HUES64 (cell line): Measurements from ENCODE around the gene IZUMO1. TPM values are rescaled to one million over a fixed set of nuclear protein-coding genes. Genes with fewer than 3 reads are reported as not detected.
"Not testable (repeated sequence)": the region's sequence is repeated elsewhere in the genome, so short reads cannot be mapped to it uniquely, and the experiment has no call there.

Experiments
- H3K27ac ChIP-seq: 2 replicates; pipeline ENCODE4 v1.7.0; 2013; ENCODE audit warnings: low read depth, low read length, inconsistent platforms
- H3K27me3 ChIP-seq: 2 replicates; pipeline ENCODE4 v1.6.1; 2013; ENCODE audit warnings: mild to moderate bottlenecking, low read length; ENCODE audit not compliant: insufficient read depth
- H3K36me3 ChIP-seq: 2 replicates; pipeline ENCODE4 v1.6.1; 2013; ENCODE audit warnings: mild to moderate bottlenecking, low read length; ENCODE audit not compliant: insufficient read depth
- H3K4me1 ChIP-seq: 2 replicates; pipeline ENCODE4 v1.6.1; 2013; ENCODE audit warnings: mild to moderate bottlenecking, low read length, moderate library complexity; ENCODE audit not compliant: insufficient read depth
- H3K4me3 ChIP-seq: 2 replicates; pipeline ENCODE4 v1.5.1; 2013; ENCODE audit warnings: mild to moderate bottlenecking, low read length, moderate library complexity
- H3K9ac ChIP-seq: 2 replicates; pipeline ENCODE4 v1.6.1; 2013; ENCODE audit warnings: mild to moderate bottlenecking, low read depth, low read length
- H3K9me3 ChIP-seq: 2 replicates; pipeline ENCODE4 v1.6.1; 2013; ENCODE audit warnings: low read depth, low read length; ENCODE audit not compliant: insufficient read depth
- WGBS: fragments of 150-250, 120-280 bp; methylation state at CpG from one replicate; pipeline ENCODE4 v1.1.7; 2013; ENCODE audit warnings: missing lambda C conversion rate; 5-methylcytosine and 5-hydroxymethylcytosine counted together
- polyA plus RNA-seq, 2 experiments: library from polyadenylated mRNA; stranded (reverse); fragments of 50-300 nt; gene quantifications; one replicate each; pipeline ENCODE4 v1.2.3, GENCODE V29; 2013

IZUMO1 gene
- polyA plus RNA-seq (2013, experiment 1 of 2) = 0.55 TPM
- polyA plus RNA-seq (2013, experiment 2 of 2) = not detected

DNA sequence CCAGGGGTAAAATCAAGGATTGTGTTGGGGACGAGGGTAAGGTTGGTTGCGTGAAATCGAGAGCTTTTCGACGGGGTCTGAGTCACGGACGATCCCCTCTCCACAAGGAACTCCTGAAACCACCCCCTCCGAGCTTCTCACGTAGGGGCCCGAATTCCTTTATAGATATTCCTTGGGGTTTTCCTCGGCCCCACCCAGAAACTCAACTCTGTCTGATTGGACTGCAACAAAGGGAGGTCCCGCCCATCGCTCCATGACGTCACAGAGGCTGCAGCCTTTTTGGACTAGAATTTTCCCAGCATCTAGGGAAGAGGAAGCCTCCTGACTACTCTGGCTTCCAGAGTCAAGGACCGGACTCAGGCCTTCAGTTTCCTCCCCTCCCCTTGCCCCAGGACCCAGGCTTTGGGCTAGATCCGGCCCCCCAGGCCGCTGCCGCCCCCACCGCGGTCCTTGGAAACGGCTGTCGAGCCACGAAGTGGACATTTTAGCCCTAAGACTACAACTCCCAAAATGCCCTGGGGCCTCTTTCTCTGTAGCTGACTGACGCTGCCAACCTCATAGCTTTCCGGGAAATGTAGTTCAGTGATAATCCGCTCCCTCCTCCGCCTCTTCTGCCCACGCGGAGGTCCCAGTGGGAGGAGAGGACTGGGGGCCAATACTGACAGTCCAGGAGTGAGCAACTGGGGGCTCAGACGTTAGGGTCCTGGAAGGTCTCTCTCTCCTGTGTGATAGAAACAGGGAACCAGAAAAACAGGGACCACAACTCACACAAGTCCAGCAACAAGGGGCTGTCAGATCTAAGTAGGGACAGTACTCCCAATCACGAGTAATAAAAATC, at the start of gene IZUMO1:
Gene IZUMO1 (minus strand): TSS at position 172 of the 838 bp plus-strand sequence. CDS start 1,050 bp downstream, outside the sequence.
- 5% methylated on average over 31 of the region's 31 CpGs for WGBS
- peaks cover 3% of the 10 kb centered on the region; the same call in 1 of the 2 replicates for H3K4me1 ChIP-seq
- H3K27me3 ChIP-seq = no peaks in the 10 kb centered on the region
- peaks cover 24% of the 10 kb centered on the region for H3K36me3 ChIP-seq
- peak within 1 kb of the TSS; percentile 41; the same call in 1 of the 2 replicates for H3K9ac ChIP-seq
- no peaks in the 10 kb centered on the region for H3K9me3 ChIP-seq
- peak within 1 kb of the TSS; percentile 84 for H3K27ac ChIP-seq
- peak within 1 kb of the TSS; percentile 70 for H3K4me3 ChIP-seq

DNA sequence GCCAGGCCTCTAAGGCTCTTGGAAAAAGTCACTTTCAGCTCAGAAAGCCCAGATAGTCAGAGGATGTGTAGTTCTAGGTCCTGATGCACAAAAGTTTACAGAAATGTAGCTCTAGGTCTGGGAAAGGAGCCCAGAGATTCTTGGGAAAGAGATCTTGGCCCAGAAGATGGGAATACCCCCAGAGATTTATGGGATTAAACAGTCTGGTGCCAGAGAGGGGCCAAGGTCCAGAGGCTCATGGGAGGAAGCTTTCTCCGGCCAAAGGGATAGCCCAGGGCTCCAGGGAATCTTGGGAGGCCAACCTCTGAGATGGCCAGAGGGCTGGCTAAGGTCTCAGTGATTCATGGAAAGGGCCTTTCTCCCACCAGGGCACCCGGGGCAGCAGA, 49.0 kb upstream of the IZUMO1 start:
- Histone ChIP-seq H3K9me3 (no peaks in the 10 kb centered on the region), H3K4me3 (peak overlapping the region; percentile 82; the same call in 1 of the 2 replicates), H3K27ac (peak overlapping the region; percentile 30; the same call in 1 of the 2 replicates), H3K4me1 (peaks cover 11% of the 10 kb centered on the region), H3K36me3 (no peaks in the 10 kb centered on the region), H3K27me3 (no peaks in the 10 kb centered on the region), H3K9ac (no peak overlapping the region)
- 75% methylated on average over 2 of the region's 2 CpGs for WGBS

DNA sequence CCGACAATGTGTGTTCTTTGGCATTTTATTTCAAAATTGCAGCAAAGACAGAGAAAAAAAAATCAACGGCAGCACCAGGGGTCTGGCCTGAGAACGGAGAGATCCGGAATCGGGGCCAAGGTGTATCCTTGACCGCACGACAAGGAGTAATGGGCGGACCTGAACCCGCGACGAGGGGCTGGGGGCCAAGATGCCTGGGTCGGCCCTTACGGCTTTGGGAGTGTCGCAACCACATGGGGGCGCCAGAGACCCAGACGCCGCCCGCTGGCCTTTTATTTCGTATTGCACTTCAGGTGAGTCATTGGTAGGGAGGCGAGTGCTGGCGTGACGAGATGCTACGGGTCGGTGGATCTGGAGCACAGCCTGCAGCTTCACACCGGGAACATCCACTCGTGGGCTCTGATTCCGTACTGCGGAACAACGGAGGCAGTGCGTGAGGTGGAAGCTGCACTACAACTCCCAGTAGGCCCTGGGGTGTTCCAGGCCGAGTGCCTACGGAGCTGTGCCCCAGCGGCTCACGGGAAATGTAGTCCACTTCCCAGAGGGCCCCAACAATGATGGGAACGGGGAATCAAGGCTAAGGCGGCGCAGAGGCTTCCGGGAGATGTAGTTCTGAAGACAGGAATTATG, 48.5 kb upstream of the IZUMO1 start:
- Histone ChIP-seq H3K9ac (peak overlapping the region; percentile 70), H3K4me3 (peak overlapping the region; percentile 82), H3K4me1 (peaks cover 11% of the 10 kb centered on the region), H3K9me3 (no peaks in the 10 kb centered on the region), H3K27ac (peak overlapping the region; percentile 73), H3K27me3 (no peaks in the 10 kb centered on the region), H3K36me3 (no peaks in the 10 kb centered on the region)
- WGBS = 3% methylated on average over 38 of the region's 38 CpGs

DNA sequence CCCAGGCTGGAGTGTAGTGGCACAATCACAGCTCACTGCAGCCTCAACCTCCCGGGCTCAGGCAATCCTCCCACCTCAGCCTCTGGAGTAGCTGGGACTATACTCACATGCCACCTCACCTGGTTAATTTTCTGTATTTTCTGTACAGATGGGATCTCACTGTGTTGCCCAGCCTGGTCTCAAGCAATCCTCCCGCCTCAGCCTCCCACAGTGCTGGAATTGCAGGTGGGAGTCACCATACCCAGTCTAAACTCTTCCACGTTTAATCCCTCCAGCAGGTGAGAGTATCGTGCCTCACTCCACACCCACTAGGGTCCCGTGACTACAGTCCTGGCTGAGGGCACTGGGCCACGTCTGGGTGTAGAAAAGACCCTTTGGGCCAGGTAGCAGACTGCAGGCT, 47.6 kb upstream of the IZUMO1 start:
- H3K27me3 ChIP-seq = no peaks in the 10 kb centered on the region
- H3K4me1 ChIP-seq = peaks cover 6% of the 10 kb centered on the region
- no peak overlapping the region for H3K27ac ChIP-seq
- H3K9ac ChIP-seq = no peak overlapping the region
- no peaks in the 10 kb centered on the region for H3K36me3 ChIP-seq
- 95% methylated on average over 6 of the region's 6 CpGs for WGBS
- H3K4me3 ChIP-seq = no peak overlapping the region
- no peaks in the 10 kb centered on the region for H3K9me3 ChIP-seq

DNA sequence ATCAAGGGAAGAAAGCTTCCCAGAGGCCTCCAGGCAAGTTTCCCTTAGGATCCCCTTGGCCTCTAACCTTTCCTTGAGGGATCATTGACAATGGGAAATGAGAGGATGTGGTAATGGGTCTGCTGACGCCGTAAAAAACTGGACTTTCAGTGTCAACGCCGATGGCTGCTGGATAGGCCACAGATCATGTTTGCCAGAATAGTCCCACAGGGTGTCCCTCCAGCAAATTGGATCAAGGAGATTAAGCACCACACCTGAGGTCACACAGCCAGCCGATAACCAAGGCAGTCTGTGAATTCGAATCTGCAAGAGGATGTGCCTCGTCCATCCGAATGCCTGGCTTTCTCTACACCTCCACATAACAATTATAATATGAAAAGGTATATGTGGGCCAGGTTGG, 46.6 kb upstream of the IZUMO1 start:
- H3K27me3 ChIP-seq = no peaks in the 10 kb centered on the region
- WGBS = 85% methylated on average over 8 of the region's 8 CpGs
- no peaks in the 10 kb centered on the region for H3K4me1 ChIP-seq
- H3K27ac ChIP-seq = no peak overlapping the region
- no peak overlapping the region for H3K4me3 ChIP-seq
- no peaks in the 10 kb centered on the region for H3K36me3 ChIP-seq
- no peaks in the 10 kb centered on the region for H3K9me3 ChIP-seq
- H3K9ac ChIP-seq = no peak overlapping the region

DNA sequence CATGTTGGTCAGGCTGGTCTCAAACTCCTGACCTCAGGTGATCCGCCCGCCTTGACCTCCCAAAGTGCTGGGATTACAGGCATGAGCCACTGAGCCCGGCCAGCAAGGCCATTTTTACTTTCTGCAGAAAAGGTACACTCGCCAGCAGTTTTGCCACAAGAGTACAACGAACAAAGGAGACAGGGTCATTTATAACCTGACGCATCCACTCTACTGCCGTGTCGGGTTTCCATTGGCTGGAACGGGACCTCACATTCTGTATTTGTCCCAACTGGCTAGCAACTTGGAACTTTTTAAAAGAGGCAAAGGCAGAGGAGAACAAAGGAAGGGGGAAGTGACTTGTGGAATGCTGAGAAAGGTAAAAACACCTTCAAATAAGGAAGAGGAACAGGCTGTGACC, 40.6 kb upstream of the IZUMO1 start:
- not testable (repeated sequence) for H3K27me3 ChIP-seq, H3K27ac ChIP-seq, H3K9ac ChIP-seq, H3K4me3 ChIP-seq, H3K4me1 ChIP-seq, H3K9me3 ChIP-seq, H3K36me3 ChIP-seq
- WGBS = 91% methylated on average over 9 of the region's 9 CpGs

DNA sequence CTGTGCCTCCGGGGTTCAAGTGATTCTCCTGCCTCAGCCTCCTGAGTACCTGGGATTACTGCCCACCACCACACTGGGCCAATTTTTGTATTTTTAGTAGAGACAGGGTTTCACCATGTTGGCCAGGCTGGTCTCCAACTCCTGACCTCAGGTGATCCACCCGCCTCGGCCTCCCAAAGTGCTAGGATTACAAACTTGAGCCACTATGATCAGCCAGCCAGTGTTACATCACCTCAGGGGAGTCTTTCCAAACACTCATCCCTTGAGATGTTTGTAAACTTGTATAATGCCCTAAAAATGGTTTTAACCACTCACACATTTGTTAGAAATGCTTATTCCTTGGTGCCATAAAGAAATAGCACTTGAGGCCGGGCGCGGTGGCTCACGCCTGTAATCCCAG, 39.7 kb upstream of the IZUMO1 start:
- not testable (repeated sequence) for H3K36me3 ChIP-seq, H3K27me3 ChIP-seq, H3K27ac ChIP-seq, H3K4me3 ChIP-seq, H3K4me1 ChIP-seq, H3K9ac ChIP-seq, H3K9me3 ChIP-seq
- whole genome bisulfite sequencing = 94% methylated on average over 7 of the region's 7 CpGs

DNA sequence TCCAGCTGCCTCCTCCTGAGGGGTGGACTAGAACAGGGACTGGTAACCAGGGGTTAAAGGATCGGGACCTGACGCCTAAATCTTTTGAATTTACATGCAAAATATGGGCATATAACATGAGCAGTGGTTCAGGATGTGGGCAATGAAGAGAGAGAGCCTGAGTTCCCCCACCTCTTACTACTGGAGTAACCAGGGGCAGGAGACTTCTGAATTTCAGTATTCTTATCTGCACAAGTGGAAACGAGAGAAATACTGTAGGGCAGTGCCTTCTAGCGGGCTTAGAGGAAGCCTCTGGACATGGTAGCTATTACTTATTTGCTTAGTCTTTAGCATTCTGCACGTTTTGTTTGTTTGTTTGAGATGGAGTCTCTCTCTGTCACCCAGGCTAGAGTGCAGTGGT, 37.8 kb upstream of the IZUMO1 start:
- peaks cover 4% of the 10 kb centered on the region for H3K4me1 ChIP-seq
- H3K27ac ChIP-seq = no peak overlapping the region
- H3K9ac ChIP-seq = no peak overlapping the region
- no peaks in the 10 kb centered on the region for H3K36me3 ChIP-seq
- WGBS = 83% methylated on average over 5 of the region's 5 CpGs
- H3K9me3 ChIP-seq = no peaks in the 10 kb centered on the region
- no peaks in the 10 kb centered on the region for H3K27me3 ChIP-seq
- no peak overlapping the region for H3K4me3 ChIP-seq

DNA sequence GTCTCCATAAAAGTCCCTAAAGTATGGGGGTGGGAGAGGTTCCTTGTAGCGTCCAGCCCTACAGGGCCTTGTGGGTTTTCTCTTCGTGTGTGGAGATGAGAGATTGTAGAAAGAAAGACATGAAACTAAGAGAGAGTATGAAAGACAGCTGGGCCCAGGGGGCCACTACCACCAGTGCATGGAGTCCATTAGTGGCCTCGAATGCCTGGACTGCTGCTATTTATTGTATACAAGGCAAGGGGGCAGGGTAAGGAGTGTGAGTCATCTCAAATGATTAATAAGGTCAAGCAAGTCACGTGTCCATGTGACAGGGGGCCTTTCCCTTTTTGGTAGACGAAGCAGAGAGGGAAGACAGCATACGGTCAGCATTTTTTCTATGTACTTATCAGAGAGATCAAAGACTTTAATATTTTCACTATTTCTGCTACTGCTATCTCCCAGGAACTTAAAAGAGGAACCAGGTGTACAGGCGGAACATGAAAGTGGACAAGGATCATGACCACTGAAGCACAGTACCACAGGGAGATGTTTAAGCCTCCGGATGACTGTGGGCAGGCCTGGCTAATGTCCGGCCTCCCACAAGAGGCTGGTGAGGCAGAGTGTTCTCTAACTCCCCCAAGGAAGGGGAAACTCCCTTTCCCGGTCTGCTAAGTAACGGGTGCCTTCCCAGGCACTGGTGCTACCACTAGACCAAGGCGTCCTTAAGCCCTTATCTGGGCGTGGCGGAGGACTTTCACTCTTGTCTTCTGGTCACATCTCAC, 34.1 kb upstream of the IZUMO1 start:
- 89% methylated on average over 14 of the region's 14 CpGs for WGBS
- Histone ChIP-seq H3K9ac (no peak overlapping the region), H3K4me1 (no peaks in the 10 kb centered on the region)

DNA sequence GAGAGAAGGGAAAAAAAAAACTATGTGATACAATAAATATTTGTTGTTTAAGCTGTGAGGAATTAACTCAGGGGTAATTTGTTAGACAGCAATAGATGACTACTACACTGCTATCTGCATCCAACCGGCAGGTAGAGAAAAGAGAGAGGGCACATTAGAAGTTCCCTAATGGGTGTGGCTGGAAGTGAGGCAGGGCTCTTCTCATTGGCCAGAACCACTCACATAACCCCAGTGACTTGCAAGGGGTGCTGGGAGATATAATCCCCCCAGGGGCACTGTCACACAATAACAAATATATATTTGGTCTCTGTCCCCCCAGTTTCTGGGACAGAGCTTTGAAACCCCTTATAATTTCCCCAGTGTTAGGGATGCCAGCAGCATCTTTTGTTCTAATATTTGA, 32.9 kb upstream of the IZUMO1 start:
- Histone ChIP-seq H3K4me3 (no peak overlapping the region), H3K4me1 (no peaks in the 10 kb centered on the region), H3K27ac (no peak overlapping the region), H3K36me3 (no peaks in the 10 kb centered on the region), H3K9me3 (no peaks in the 10 kb centered on the region), H3K27me3 (no peaks in the 10 kb centered on the region), H3K9ac (no peak overlapping the region)
- WGBS = 80% methylated on average over 1 of the region's 1 CpG

More for the DNA sequence above, 34.1 kb upstream of the IZUMO1 start:
- Histone ChIP-seq H3K36me3 (no peaks in the 10 kb centered on the region), H3K4me3 (no peak overlapping the region), H3K27ac (no peak overlapping the region), H3K9me3 (no peaks in the 10 kb centered on the region), H3K27me3 (no peaks in the 10 kb centered on the region)

DNA sequence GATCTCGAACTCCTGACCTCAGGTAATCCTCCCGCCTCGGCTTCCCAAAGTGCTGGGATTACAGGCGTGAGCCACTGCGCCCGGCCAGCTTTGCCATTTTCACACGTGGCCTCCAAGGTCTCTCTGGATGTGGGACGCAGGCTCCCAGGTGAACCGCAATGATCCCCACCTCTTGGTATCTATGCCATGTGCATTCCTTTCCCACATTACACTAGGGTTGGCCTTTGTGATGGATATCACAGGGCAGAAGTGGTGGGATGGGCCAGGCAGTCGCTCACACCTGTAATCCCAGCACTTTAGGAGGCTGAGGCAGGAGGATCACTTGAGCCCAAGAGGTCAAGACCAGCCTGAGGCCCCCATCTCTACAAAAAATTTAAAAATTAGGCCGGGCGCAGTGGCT, 31.0 kb upstream of the IZUMO1 start:
- H3K9me3 ChIP-seq = no peaks in the 10 kb centered on the region
- H3K36me3 ChIP-seq = no peaks in the 10 kb centered on the region
- H3K27me3 ChIP-seq = no peaks in the 10 kb centered on the region
- no peak overlapping the region for H3K9ac ChIP-seq
- no peaks in the 10 kb centered on the region for H3K4me1 ChIP-seq
- H3K27ac ChIP-seq = no peak overlapping the region
- WGBS = 86% methylated on average over 12 of the region's 12 CpGs
- no peak overlapping the region for H3K4me3 ChIP-seq
